Motor neuron (in vitro differentiated cells): Measurements from ENCODE around the gene FAM168A. TPM values are rescaled to one million over a fixed set of nuclear protein-coding genes. Genes with fewer than 3 reads are reported as not detected.

Experiments used
- ATAC-seq, 8 experiments: fragments of 200-7000 bp; cut with Tn5 transposase; replicated peaks in 6 of 8; 2 replicates each; pipeline ENCODE4 v1.8.0; 2021; ENCODE audit warnings: mild to moderate bottlenecking in 8 of 8, moderate library complexity in 8 of 8
- H3K27ac ChIP-seq, 2 donors: fragments of 250-450 bp; sonication (Bioruptor Pico); 2 replicates each; pipeline ENCODE4 v1.9.0; 2021; ENCODE audit warnings: antibody characterized with exemption in 2 of 2, mild to moderate bottlenecking in 2 of 2, moderate library complexity in 1 of 2
- H3K4me1 ChIP-seq, 2 donors: fragments of 250-450 bp; sonication (Bioruptor Pico); replicated peaks in 1 of 2; 2 replicates each; pipeline ENCODE4 v1.6.1; 2021; ENCODE audit warnings: antibody characterized with exemption in 2 of 2, mild to moderate bottlenecking in 2 of 2, moderate library complexity in 1 of 2
- H3K4me3 ChIP-seq, 5 donors: fragments of 250-450 bp; sonication (Bioruptor Pico); 2 replicates each; pipeline ENCODE4 v1.9.0; 2021; ENCODE audit warnings: antibody characterized with exemption in 5 of 5, mild to moderate bottlenecking in 5 of 5, moderate library complexity in 4 of 5
- WGBS, 10 experiments: fragments of 450-650 bp; shearing (Covaris generic); methylation state at CpG; one replicate each; pipeline ENCODE4 v1.0.0; 2022; 5-methylcytosine and 5-hydroxymethylcytosine counted together
- in situ Hi-C, 9 experiments: fragments of 400-800 bp; cut with MboI; loops; one replicate each; pipeline ENCODE4 v1.15.0; 2021; ENCODE audit warnings: low sequenced_read_pairs in 9 of 9, low pct_unique_long_range_greater_than_20kb in 2 of 9; ENCODE audit not compliant: unreplicated experiment in 9 of 9
- total RNA-seq, 8 experiments: library from RNA; unstranded; fragments of 300-600 nt; gene quantifications; 2 replicates each; pipeline versions ENCODE4 v1.2.3 to v1.2.4, GENCODE V29; 2022

Gene FAM168A
- total RNA-seq, 8 experiments from 2014 or later = 33.2 to 82.3 (median 47.1) TPM

- 30 to 100% (median 90%) methylated on average over 1 of the region's 1 CpG; no CpG with 5 or more reads in 2 of the 10 experiments for WGBS, 10 experiments
- H3K4me1 ChIP-seq = no peaks in the 10 kb centered on the region
- in situ Hi-C loops = no loop called here
- no peak for ATAC-seq
- no peak overlapping the region for H3K27ac ChIP-seq
- H3K4me3 ChIP-seq = no peak overlapping the region
Measured at GRCh38 chr11:73565804-73566203, 32.1 kb downstream of the FAM168A start.

GRCh38 chr11:73564903-73565302 lies 33.0 kb downstream of the FAM168A start:
- Histone ChIP-seq H3K4me3 (no peak overlapping the region), H3K27ac (no peak overlapping the region), H3K4me1 (no peaks in the 10 kb centered on the region)
- in situ Hi-C loops = no loop called here
- no peak for ATAC-seq
- 100% methylated on average over 2 of the region's 2 CpGs; no CpG with 5 or more reads in 6 of the 10 experiments for WGBS, 10 experiments

GRCh38 chr11:73563539-73564200 lies 34.2 kb downstream of the FAM168A start:
- H3K4me3 ChIP-seq = no peak overlapping the region
- H3K4me1 ChIP-seq = no peaks in the 10 kb centered on the region
- no peak overlapping the region for H3K27ac ChIP-seq
- no peak for ATAC-seq
- WGBS, 10 experiments = 90 to 100% (median 100%) methylated on average over 1 to 2 of the region's 2 CpGs; no CpG with 5 or more reads in 3 of the 10 experiments
- in situ Hi-C loops = no loop called here

GRCh38 chr11:73559743-73560142 lies 38.2 kb downstream of the FAM168A start:
- Histone ChIP-seq H3K4me3 (no peak overlapping the region), H3K27ac (no peak overlapping the region), H3K4me1 (peaks cover 0 to 6% of the 10 kb centered on the region in 2 donors)
- no peak for ATAC-seq
- in situ Hi-C loops = no loop called here

GRCh38 chr11:73556966-73557365 lies 40.9 kb downstream of the FAM168A start:
- H3K4me1 ChIP-seq = peaks cover 0 to 6% of the 10 kb centered on the region in 2 donors
- 90 to 100% (median 100%) methylated on average over 1 to 3 of the region's 3 CpGs for WGBS, 10 experiments
- no peak overlapping the region for H3K4me3 ChIP-seq
- no peak for ATAC-seq
- in situ Hi-C loops = no loop called here
- no peak overlapping the region for H3K27ac ChIP-seq

- in situ Hi-C loops = no loop called here
- no peak for ATAC-seq
- Histone ChIP-seq H3K4me1 (peaks cover 0 to 6% of the 10 kb centered on the region in 2 donors), H3K4me3 (no peak overlapping the region), H3K27ac (no peak overlapping the region)
- WGBS, 10 experiments = 78 to 100% (median 90%) methylated on average over 1 to 3 of the region's 3 CpGs; no CpG with 5 or more reads in 4 of the 10 experiments
Measured at GRCh38 chr11:73555615-73556014, 42.3 kb downstream of the FAM168A start.

- no peak overlapping the region for H3K4me3 ChIP-seq
- peaks cover 0 to 6% of the 10 kb centered on the region in 2 donors for H3K4me1 ChIP-seq
- in situ Hi-C loops = no loop called here
- no peak for ATAC-seq
- no peak overlapping the region for H3K27ac ChIP-seq
- 83 to 100% (median 100%) methylated on average over 1 of the region's 1 CpG; no CpG with 5 or more reads in 2 of the 10 experiments for WGBS, 10 experiments
Measured at GRCh38 chr11:73554671-73555320, 43.1 kb downstream of the FAM168A start.

GRCh38 chr11:73553266-73553665 lies 44.6 kb downstream of the FAM168A start:
- ATAC-seq = no peak
- no peak overlapping the region for H3K4me3 ChIP-seq
- no peak overlapping the region for H3K27ac ChIP-seq
- peaks cover 0 to 6% of the 10 kb centered on the region in 2 donors for H3K4me1 ChIP-seq
- WGBS, 10 experiments = 83 to 100% (median 100%) methylated on average over 1 to 2 of the region's 2 CpGs; no CpG with 5 or more reads in 3 of the 10 experiments
- in situ Hi-C loops = no loop called here

- H3K27ac ChIP-seq = no peak overlapping the region
- peaks cover 0 to 6% of the 10 kb centered on the region in 2 donors for H3K4me1 ChIP-seq
- ATAC-seq = peak in 2 of 8 experiments; percentile 47 to 83
- in situ Hi-C loops = no loop called here
- no peak overlapping the region for H3K4me3 ChIP-seq
- WGBS, 10 experiments = 0 to 100% (median 60%) methylated on average over 1 of the region's 1 CpG; no CpG with 5 or more reads in 3 of the 10 experiments
Measured at GRCh38 chr11:73551677-73552076, 46.2 kb downstream of the FAM168A start.

GRCh38 chr11:73549376-73549775 lies 48.5 kb downstream of the FAM168A start:
- no peaks in the 10 kb centered on the region for H3K4me1 ChIP-seq
- in situ Hi-C loops = no loop called here
- no peak overlapping the region for H3K4me3 ChIP-seq
- whole genome bisulfite sequencing, 10 experiments = 74 to 100% (median 93%) methylated on average over 1 to 3 of the region's 4 CpGs; no CpG with 5 or more reads in 1 of the 10 experiments
- peak in 1 of 8 experiments; percentile 76 for ATAC-seq
- H3K27ac ChIP-seq = no peak overlapping the region

GRCh38 chr11:73547706-73548595 lies 50.0 kb downstream of the FAM168A start:
- in situ Hi-C loops = no loop called here
- Histone ChIP-seq H3K27ac (no peak overlapping the region), H3K4me3 (no peak overlapping the region), H3K4me1 (no peaks in the 10 kb centered on the region)
- 75 to 100% (median 100%) methylated on average over 1 to 2 of the region's 2 CpGs for WGBS, 10 experiments
- no peak for ATAC-seq

GRCh38 chr11:73542175-73542574 lies 55.7 kb downstream of the FAM168A start:
- no peak overlapping the region for H3K27ac ChIP-seq
- in situ Hi-C loops = no loop called here
- H3K4me1 ChIP-seq = peaks cover 6 to 12% of the 10 kb centered on the region in 2 donors
- 11 to 100% (median 75%) methylated on average over 1 of the region's 1 CpG; no CpG with 5 or more reads in 1 of the 10 experiments for WGBS, 10 experiments
- ATAC-seq = peak in 2 of 8 experiments; percentile 15 to 37
- no peak overlapping the region for H3K4me3 ChIP-seq
